Right lobe of liver (tissue), 4 donors: ENCODE data around the gene LRRC47.

ENCODE experiments used
- POLR2A ChIP-seq: fragments of 450-650 bp; IDR thresholded peaks from one replicate; pipeline ENCODE4 v1.6.1; 2017; ENCODE audit warnings: antibody characterized with exemption, mild to moderate bottlenecking
- TF ChIP-seq, protein P1 (sequence below), 4 donors: fragments of 200-600 bp in 3 of 4; fragments of 450-650 bp in 1 of 4; IDR thresholded peaks; one replicate each; pipeline versions ENCODE4 v1.5.1 to v1.8.0; 2016 to 2022; ENCODE audit warnings: antibody characterized with exemption in 4 of 4, mild to moderate bottlenecking in 2 of 4
- donor health status: DM: no; HTN: no; CAD: no.
- donor health status: DM: no; HTN: no; CAD: no.
- donor health status: DM: no; HTN: yes; CAD: no.

DNA sequence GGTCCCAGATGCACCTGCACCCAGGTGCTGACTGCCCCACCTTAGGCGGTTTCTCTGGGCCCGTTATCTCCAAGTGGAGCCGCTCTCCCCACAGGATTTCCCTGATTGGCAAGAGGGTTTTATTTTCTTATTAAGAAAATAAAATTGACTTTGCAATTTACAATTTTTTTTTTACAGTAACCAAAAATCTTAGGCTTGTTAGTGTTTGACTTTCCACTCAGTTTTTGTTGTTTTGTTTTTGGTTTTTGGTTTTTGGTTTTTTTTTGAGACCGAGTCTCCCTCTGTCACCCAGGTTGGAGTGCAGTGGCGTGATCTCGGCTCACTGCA lies 48.8 kb downstream of the LRRC47 start:
- TF ChIP-seq, protein P1, sequence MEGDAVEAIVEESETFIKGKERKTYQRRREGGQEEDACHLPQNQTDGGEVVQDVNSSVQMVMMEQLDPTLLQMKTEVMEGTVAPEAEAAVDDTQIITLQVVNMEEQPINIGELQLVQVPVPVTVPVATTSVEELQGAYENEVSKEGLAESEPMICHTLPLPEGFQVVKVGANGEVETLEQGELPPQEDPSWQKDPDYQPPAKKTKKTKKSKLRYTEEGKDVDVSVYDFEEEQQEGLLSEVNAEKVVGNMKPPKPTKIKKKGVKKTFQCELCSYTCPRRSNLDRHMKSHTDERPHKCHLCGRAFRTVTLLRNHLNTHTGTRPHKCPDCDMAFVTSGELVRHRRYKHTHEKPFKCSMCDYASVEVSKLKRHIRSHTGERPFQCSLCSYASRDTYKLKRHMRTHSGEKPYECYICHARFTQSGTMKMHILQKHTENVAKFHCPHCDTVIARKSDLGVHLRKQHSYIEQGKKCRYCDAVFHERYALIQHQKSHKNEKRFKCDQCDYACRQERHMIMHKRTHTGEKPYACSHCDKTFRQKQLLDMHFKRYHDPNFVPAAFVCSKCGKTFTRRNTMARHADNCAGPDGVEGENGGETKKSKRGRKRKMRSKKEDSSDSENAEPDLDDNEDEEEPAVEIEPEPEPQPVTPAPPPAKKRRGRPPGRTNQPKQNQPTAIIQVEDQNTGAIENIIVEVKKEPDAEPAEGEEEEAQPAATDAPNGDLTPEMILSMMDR (IDR thresholded peaks at IDR 0.05): no peak
- TF ChIP-seq POLR2A: no peak
